Kidney glomerular epithelial cell (primary cell): ENCODE data around the gene SLC44A4.
"Not testable (repeated sequence)": the region's sequence is repeated elsewhere in the genome, so short reads cannot be mapped to it uniquely, and the experiment has no call there.

Experiments
- DNase-seq: peaks from one replicate; lab custom pipeline; 2025; lab: John Stamatoyannopoulos, UW

The SLC44A4 gene

GRCh38 chr6:31858707-31859106, 20.1 kb downstream of the SLC44A4 start:
- DNase-seq: no peak

- DNase-seq: not testable (repeated sequence)
Measured at GRCh38 chr6:31857774-31858173, 21.0 kb downstream of the SLC44A4 start.

GRCh38 chr6:31851980-31852718, 26.6 kb downstream of the SLC44A4 start:
- not testable (repeated sequence) for DNase-seq

- DNase-seq: peak; percentile 98
Measured at GRCh38 chr6:31851485-31851832, 27.3 kb downstream of the SLC44A4 start.

GRCh38 chr6:31850765-31851484, 27.9 kb downstream of the SLC44A4 start:
- no peak for DNase-seq

GRCh38 chr6:31847276-31847978, 31.4 kb downstream of the SLC44A4 start:
- DNase-seq: no peak

- no peak for DNase-seq
Measured at GRCh38 chr6:31844507-31844906, 34.3 kb downstream of the SLC44A4 start.

- no peak for DNase-seq
Measured at GRCh38 chr6:31842053-31842452, 36.7 kb downstream of the SLC44A4 start.

- DNase-seq: not testable (repeated sequence)
Measured at GRCh38 chr6:31839779-31840126, 39.0 kb downstream of the SLC44A4 start.

- DNase-seq: no peak
Measured at GRCh38 chr6:31838968-31839367, 39.8 kb downstream of the SLC44A4 start.

- DNase-seq: not testable (repeated sequence)
Measured at GRCh38 chr6:31838114-31838553, 40.7 kb downstream of the SLC44A4 start.

- DNase-seq: no peak
Measured at GRCh38 chr6:31837369-31838113, 41.3 kb downstream of the SLC44A4 start.

- no peak for DNase-seq
Measured at GRCh38 chr6:31836474-31837368, 42.1 kb downstream of the SLC44A4 start.

GRCh38 chr6:31836047-31836473, 42.7 kb downstream of the SLC44A4 start:
- no peak for DNase-seq

- DNase-seq: peak; percentile 86
Measured at GRCh38 chr6:31834367-31835250, 44.2 kb downstream of the SLC44A4 start.

GRCh38 chr6:31831350-31832215, 47.2 kb downstream of the SLC44A4 start:
- no peak for DNase-seq

GRCh38 chr6:31830886-31831335, 47.9 kb downstream of the SLC44A4 start:
- no peak for DNase-seq

GRCh38 chr6:31829633-31830283, 49.0 kb downstream of the SLC44A4 start:
- DNase-seq: peak; percentile 48
